Suprapubic skin (tissue), 4 donors: Measurements from ENCODE around the gene RAB20. TPM values are rescaled to one million over a fixed set of nuclear protein-coding genes. Genes with fewer than 3 reads are reported as not detected.
"Not testable (repeated sequence)": the region's sequence is repeated elsewhere in the genome, so short reads cannot be mapped to it uniquely, and the experiment has no call there.

Source experiments
- DNase-seq, 2 donors: peaks; one replicate each; pipeline ENCODE4 v3.0.0-alpha.2; 2019; ENCODE audit warnings: low spot score in 2 of 2
- H3K27ac ChIP-seq: fragments of 200-600 bp; sonication (generic); one replicate; pipeline ENCODE4 v1.5.1; 2019
- H3K27me3 ChIP-seq: fragments of 200-600 bp; sonication (generic); one replicate; pipeline ENCODE4 v1.5.1; 2019
- H3K36me3 ChIP-seq: fragments of 200-600 bp; sonication (generic); one replicate; pipeline ENCODE4 v1.5.1; 2019
- H3K4me1 ChIP-seq: fragments of 200-600 bp; sonication (generic); one replicate; pipeline ENCODE4 v1.5.1; 2019
- H3K4me3 ChIP-seq: fragments of 200-600 bp; sonication (generic); one replicate; pipeline ENCODE4 v1.5.1; 2019; ENCODE audit warnings: mild to moderate bottlenecking
- H3K9me3 ChIP-seq: fragments of 200-600 bp; sonication (generic); one replicate; pipeline ENCODE4 v1.5.1; 2019
- EP300 ChIP-seq: sonication (generic); formaldehyde crosslinking; IDR thresholded peaks from one replicate; pipeline ENCODE4 v1.6.1; 2017; ENCODE audit warnings: antibody characterized with exemption
- POLR2A ChIP-seq, 2 donors: fragments of 450-650 bp; IDR thresholded peaks; one replicate each; pipeline ENCODE4 v1.6.1; 2017; ENCODE audit warnings: antibody characterized with exemption in 2 of 2, mild to moderate bottlenecking in 2 of 2, moderate library complexity in 2 of 2
- POLR2AphosphoS5 ChIP-seq, 3 donors: sonication (generic); formaldehyde crosslinking; IDR thresholded peaks; one replicate each; pipeline ENCODE4 v1.6.1; 2017; ENCODE audit warnings: antibody characterized with exemption in 3 of 3
- WGBS: methylation state at CpG from one replicate; pipeline ENCODE4 v1.1.5; 2018; 5-methylcytosine and 5-hydroxymethylcytosine counted together
- total RNA-seq, 4 donors: library from RNA; depleted of rRNA; stranded (reverse); fragments of >200 nt; gene quantifications; one replicate each; pipeline ENCODE4 v1.1.0, GENCODE V29; 2016
- TF ChIP-seq, protein P1 (sequence below), 2 donors: fragments of 200-600 bp in 1 of 2; fragments of 450-650 bp in 1 of 2; sonication (generic) in 1 of 2; IDR thresholded peaks; one replicate each; pipeline ENCODE4 v1.5.1; 2016 to 2019; ENCODE audit warnings: antibody characterized with exemption in 2 of 2, mild to moderate bottlenecking in 1 of 2, moderate library complexity in 1 of 2

The RAB20 gene
- total RNA-seq, 4 donors from 2014 or later, result 2.0 to 6.7 (median 3.7) TPM

DNA sequence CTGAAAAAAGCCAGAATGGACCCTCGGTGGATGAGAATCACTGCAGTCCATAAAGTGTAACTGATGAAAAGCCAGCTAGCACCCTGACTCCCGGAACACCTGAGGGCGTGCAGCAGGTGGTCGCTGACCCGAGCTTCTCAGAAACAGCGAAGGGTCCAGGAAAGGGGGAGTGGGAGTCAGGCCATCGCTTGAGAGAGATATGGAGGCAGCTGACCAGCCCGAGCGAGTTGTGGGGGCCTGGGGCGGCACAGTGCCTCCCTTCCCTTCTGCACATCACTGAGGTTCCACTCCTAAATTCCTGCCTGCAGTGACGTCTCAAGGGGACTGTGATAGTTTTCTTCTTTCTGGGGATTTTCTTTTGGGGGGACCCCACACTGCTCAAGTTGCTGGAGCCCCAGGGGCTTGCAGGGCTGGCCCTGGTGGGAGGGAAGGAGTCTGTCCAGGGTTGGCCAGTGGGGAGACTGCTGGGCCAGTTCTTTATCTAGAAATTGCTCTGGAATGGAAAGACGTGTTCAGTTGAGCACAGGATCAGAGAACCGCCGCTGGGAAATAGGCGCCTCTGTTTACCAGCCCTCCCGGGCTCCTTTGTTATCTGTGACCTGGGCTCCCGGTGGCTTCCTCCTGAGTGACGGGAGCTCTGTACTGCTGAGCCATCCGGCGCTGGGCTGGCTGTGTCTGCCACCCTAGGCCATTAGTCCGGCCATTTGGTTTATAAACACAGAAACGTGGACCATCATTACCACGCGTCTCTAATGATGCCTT is 71.3 kb downstream of the RAB20 start:
- TF ChIP-seq, protein P1, sequence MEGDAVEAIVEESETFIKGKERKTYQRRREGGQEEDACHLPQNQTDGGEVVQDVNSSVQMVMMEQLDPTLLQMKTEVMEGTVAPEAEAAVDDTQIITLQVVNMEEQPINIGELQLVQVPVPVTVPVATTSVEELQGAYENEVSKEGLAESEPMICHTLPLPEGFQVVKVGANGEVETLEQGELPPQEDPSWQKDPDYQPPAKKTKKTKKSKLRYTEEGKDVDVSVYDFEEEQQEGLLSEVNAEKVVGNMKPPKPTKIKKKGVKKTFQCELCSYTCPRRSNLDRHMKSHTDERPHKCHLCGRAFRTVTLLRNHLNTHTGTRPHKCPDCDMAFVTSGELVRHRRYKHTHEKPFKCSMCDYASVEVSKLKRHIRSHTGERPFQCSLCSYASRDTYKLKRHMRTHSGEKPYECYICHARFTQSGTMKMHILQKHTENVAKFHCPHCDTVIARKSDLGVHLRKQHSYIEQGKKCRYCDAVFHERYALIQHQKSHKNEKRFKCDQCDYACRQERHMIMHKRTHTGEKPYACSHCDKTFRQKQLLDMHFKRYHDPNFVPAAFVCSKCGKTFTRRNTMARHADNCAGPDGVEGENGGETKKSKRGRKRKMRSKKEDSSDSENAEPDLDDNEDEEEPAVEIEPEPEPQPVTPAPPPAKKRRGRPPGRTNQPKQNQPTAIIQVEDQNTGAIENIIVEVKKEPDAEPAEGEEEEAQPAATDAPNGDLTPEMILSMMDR (IDR thresholded peaks at IDR 0.05), result no peak
- TF ChIP-seq EP300 (no peak), POLR2AphosphoS5 (IDR thresholded peaks at IDR 0.05) (no peak), POLR2A (IDR thresholded peaks at IDR 0.05) (no peak)
- no peak for DNase-seq
- H3K27ac ChIP-seq, result no peak overlapping the region
- no peaks in the 10 kb centered on the region for H3K9me3 ChIP-seq
- 86% methylated on average over 22 of the region's 24 CpGs for WGBS
- H3K4me3 ChIP-seq, result no peak overlapping the region
- H3K36me3 ChIP-seq, result peaks cover 29% of the 10 kb centered on the region
- no peaks in the 10 kb centered on the region for H3K4me1 ChIP-seq
- no peaks in the 10 kb centered on the region for H3K27me3 ChIP-seq

DNA sequence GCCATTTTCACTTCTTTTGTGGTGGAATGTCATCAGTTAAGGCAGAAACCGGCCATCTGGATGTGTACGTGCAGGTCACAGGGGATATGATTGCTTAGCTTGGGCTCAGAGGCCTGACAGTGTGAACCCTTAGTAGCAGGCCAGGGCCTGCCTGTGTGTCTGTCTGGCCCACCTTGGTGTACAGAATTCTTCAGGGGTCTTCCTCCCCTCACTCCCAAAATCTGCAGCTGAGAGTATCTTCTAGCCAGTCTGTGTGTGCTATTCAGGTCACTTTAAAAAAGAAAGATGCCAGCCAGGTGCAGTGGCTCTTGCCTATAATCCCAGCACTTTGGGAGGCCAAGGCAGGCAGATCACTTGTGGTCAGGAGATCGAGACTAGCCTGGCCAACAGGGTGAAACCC is 74.6 kb downstream of the RAB20 start:
- 95% methylated on average over 3 of the region's 3 CpGs for WGBS
- not testable (repeated sequence) for H3K4me1 ChIP-seq, H3K4me3 ChIP-seq, H3K27me3 ChIP-seq, H3K27ac ChIP-seq, DNase-seq, H3K9me3 ChIP-seq
- H3K36me3 ChIP-seq, result peaks cover 39% of the 10 kb centered on the region

DNA sequence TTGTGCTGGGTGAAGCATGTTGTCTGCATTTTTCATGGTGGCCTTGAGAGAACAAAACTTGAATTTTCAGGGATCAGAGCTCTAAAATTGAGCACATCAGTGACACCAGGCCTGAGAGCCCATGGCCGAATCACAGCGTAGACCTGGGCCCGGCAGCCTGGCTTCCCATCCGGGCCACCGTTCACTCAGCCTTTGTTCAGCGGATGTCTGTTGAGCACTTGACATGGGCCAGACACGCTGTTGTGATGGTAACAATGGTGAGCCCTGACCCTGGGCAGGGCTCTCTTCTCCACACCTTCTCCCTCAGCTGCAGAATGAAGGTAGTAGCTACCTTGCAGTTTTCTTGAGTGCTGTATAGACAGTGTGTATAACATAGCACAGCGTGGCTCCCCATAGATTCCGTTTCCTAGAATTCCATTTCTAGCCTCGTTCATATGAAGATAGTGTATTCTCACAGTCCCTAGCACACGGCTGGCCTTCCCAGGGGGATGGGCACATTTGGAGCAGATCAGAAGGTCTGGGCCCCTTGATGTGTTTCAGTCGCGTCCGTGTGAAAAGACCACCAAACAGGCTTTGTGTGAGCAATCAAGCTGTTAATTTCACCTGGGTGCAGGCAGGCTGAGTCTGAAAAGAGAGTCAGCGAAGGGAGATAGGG is 75.3 kb downstream of the RAB20 start:
- H3K4me1 ChIP-seq, result no peaks in the 10 kb centered on the region
- WGBS, result 90% methylated on average over 15 of the region's 15 CpGs
- no peak for TF ChIP-seq EP300
- TF ChIP-seq POLR2A (IDR thresholded peaks at IDR 0.05), result no peak
- TF ChIP-seq, protein P1 (IDR thresholded peaks at IDR 0.05), result no peak
- no peak for TF ChIP-seq POLR2AphosphoS5 (IDR thresholded peaks at IDR 0.05)
- no peak overlapping the region for H3K27ac ChIP-seq
- no peaks in the 10 kb centered on the region for H3K27me3 ChIP-seq
- H3K4me3 ChIP-seq, result no peak overlapping the region
- H3K9me3 ChIP-seq, result no peaks in the 10 kb centered on the region
- H3K36me3 ChIP-seq, result peaks cover 38% of the 10 kb centered on the region
- no peak for DNase-seq

DNA sequence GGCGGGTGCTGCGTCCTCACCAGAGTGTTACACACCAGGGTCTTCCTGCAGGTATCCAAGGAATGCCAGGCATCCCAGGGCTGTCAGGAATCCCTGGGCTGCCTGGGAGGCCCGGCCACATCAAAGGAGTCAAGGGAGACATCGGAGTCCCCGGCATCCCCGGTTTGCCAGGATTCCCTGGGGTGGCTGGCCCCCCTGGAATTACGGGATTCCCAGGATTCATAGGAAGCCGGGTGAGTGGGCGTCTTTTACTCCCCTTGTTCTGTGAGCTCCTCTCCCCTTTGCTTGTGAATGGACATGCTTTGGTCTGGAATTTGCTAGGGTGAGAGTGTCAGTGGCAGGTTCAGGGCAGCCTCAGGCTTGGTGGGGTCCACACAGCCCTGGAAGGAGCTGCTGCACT is 75.9 kb downstream of the RAB20 start:
- peaks cover 32% of the 10 kb centered on the region for H3K36me3 ChIP-seq
- DNase-seq, result no peak
- H3K27me3 ChIP-seq, result no peaks in the 10 kb centered on the region
- no peak overlapping the region for H3K4me3 ChIP-seq
- no peaks in the 10 kb centered on the region for H3K9me3 ChIP-seq
- 74% methylated on average over 7 of the region's 9 CpGs for WGBS
- TF ChIP-seq, protein P1 (IDR thresholded peaks at IDR 0.05), result no peak
- no peak for TF ChIP-seq POLR2A (IDR thresholded peaks at IDR 0.05)
- no peak for TF ChIP-seq EP300
- no peak for TF ChIP-seq POLR2AphosphoS5 (IDR thresholded peaks at IDR 0.05)
- no peaks in the 10 kb centered on the region for H3K4me1 ChIP-seq
- H3K27ac ChIP-seq, result no peak overlapping the region

DNA sequence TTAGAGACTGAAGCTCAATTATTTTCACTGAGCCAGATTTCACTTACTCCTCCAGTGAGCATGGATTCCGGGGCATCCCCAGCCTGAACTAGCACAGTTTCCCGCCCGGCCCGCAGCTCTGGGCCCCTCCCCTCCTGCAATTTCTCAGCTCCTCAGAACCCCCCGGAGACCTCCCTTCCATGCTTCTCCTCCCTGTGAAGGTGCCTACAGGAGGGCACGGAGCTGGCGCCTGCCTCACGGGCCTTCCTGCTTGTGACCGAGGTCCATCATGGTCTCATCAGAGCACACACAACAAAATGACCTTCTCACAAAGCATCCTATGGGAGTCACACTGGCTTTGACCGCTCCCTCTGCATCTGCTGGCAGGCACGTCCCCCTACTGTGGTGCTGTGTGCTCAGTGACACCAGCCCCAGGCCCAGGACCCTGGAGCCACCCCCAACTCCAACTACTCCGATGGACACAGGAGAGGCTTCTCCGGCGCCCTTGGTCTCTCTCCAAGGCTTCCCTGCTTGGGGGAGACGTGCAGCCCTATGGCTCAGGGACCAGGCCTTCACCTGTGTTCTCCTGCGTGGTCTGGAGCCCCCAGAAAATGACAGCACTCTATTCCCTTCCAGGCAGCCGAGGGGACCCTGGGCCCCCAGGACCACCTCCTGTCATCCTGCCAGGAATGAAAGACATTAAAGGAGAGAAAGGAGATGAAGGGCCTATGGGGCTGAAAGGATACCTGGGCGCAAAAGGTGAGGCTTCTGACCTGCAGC is 77.1 kb downstream of the RAB20 start:
- H3K27ac ChIP-seq, result no peak overlapping the region
- 88% methylated on average over 16 of the region's 18 CpGs for WGBS
- no peaks in the 10 kb centered on the region for H3K9me3 ChIP-seq
- H3K27me3 ChIP-seq, result no peaks in the 10 kb centered on the region
- no peaks in the 10 kb centered on the region for H3K4me1 ChIP-seq
- H3K4me3 ChIP-seq, result no peak overlapping the region
- TF ChIP-seq, protein P1 (IDR thresholded peaks at IDR 0.05), result no peak
- H3K36me3 ChIP-seq, result peaks cover 26% of the 10 kb centered on the region
- DNase-seq, result no peak
